Bronchus fibroblast of lung (primary cell): ENCODE data around the gene GABRB1. TPM values are rescaled to one million over a fixed set of nuclear protein-coding genes. Genes with fewer than 3 reads are reported as not detected.

Experiments
- total RNA-seq: library from RNA; depleted of rRNA; stranded (reverse); fragments of >200 nt; gene quantifications from 2 replicates; pipeline ENCODE4 v1.2.3, GENCODE V29; 2015

GABRB1 gene
- total RNA-seq: 0.45 and 0.50 TPM in 2 replicates

DNA sequence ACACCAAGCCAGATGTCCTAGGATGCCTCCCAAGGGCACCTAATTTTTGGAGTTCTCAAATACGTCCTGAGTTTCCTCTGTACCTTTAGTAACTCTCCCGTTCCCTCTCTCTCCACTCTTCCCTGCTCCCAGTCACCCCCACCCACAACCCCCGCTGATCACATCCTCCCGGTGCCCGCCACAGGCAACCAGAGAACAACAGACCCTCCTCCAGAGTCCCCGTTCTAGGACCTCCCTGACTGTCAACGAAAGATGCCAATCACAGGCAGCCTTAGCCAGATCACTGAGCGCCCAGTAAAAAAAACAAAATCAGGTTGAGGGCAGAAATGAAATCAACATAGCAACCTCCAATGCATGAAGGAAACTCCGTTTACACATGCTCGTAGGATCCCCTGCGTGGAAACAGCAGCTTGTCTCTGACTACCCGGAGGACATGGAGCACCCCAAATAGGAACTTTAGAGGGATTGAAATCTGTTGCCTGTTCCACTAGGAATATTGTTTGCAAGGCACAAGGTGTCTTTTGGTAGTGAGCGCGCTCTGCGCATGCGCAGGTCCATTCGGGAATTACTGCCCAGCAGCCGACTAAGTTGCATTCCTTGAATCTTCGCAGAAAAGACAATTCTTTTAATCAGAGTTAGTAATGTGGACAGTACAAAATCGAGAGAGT, at the start of gene GABRB1:
TSS of gene GABRB1 (plus strand) at position 557 of the 668 bp plus-strand sequence.

DNA sequence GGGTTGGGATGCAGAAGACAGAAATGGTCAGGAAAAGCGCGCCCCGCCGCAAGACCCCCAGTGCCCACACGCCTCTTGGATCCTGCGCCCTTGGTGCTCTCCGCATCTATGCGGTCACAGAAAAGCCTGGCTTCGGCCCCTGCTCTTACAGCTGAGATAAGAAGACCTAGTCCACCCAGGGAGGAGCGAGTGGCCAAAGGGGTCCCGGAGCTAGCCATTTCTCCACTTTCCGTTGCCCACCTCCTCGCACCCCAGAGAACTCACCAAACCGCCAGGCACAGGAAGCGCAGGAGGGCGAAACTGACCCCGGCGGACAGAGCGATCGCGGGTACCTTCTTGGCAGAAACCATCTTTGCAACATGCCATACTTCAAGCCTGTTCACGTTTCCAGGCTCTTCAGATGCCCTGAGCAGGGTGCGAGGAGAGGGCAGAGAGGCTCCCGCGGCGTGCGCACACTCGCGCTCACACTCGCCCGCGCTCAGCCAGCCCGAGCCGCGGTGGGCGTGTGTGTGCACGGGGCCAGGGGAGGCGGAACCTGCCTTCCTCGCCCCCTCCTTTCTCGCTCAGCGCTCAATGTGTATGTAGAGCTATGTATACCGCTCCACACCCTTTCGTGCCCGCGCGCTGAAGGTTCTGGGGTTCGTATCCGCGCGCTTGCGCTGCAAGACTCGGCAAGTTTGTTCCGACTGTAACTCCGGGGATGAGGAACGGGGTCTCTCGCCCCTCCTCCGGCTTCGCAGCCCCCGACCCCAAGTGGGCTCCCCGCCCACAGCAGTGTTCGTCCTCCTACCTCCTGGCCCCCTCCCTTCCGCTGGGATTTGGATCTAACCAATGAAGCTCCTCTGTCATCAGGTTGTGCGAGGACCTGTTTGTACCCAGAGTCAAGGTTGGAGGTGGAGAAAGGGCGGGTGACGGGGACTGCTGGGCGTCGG, 38.0 kb upstream of the GABRB1 start, which contains the start of gene GABRA4:
TSS of gene GABRA4 (minus strand) at position 507 of the 932 bp plus-strand sequence. CDS start at position 350, 157 bp downstream.

GRCh38 chr4:47463235-47463956, 432.0 kb downstream of the GABRB1 start, which contains the start of gene COMMD8:
Gene COMMD8 (minus strand): TSS chr4:47463702. CDS start chr4:47463651, 51 bp downstream.

Other genes starting within 250 kb of the GABRB1 start
- gene COX7B2, start 122.3 kb upstream of the GABRB1 start, total RNA-seq: not detected in 2 replicates
- gene GABRA4, start 38.0 kb upstream of the GABRB1 start, total RNA-seq: not detected in 2 replicates